Endothelial cell of hepatic sinusoid (primary cell): ENCODE results near the gene ABCB6.

ENCODE experiments used
- in situ Hi-C: cut with HindIII; loops from 2 replicates; pipeline ENCODE4 v1.10.0; 2017; ENCODE audit warnings: low sequenced_read_pairs

ABCB6 gene

GRCh38 chr2:219246559-219246958, 27.8 kb upstream of the ABCB6 start:
- in situ Hi-C loops = loop anchor here (5.0 kb wide), 1 partner anchor 51 kb away; no protein-coding TSS in a partner anchor

- in situ Hi-C loops = loop anchor here (5.0 kb wide), 1 partner anchor 51 kb away; no protein-coding TSS in a partner anchor
Observed at GRCh38 chr2:219245899-219246230, 27.1 kb upstream of the ABCB6 start.

GRCh38 chr2:219245148-219245898, 26.6 kb upstream of the ABCB6 start, which contains the start of the genes GLB1L and STK16:
Gene GLB1L (minus strand): TSS chr2:219245444. CDS start chr2:219243573, 1,871 bp downstream.
Gene STK16 (plus strand): TSS chr2:219245479. CDS start chr2:219246000, 521 bp downstream.
- in situ Hi-C loops = loop anchor here (5.0 kb wide), 1 partner anchor 52 kb away; no protein-coding TSS in a partner anchor

- in situ Hi-C loops = loop anchor here (5.0 kb wide), 2 partner anchors 53 to 62 kb away; no protein-coding TSS in a partner anchor
Observed at GRCh38 chr2:219244789-219245147, 26.0 kb upstream of the ABCB6 start.

- in situ Hi-C loops = loop anchor here (5.0 kb wide), 1 partner anchor 61 kb away; no protein-coding TSS in a partner anchor
Observed at GRCh38 chr2:219243291-219243761, 24.6 kb upstream of the ABCB6 start.

GRCh38 chr2:219234331-219234730, 15.6 kb upstream of the ABCB6 start:
- in situ Hi-C loops = no loop called here

GRCh38 chr2:219230059-219230540, 11.3 kb upstream of the ABCB6 start:
- in situ Hi-C loops = no loop called here

- in situ Hi-C loops = no loop called here
Observed at GRCh38 chr2:219229305-219230058, 10.7 kb upstream of the ABCB6 start, which contains the start of the genes ANKZF1 and ATG9A. Gene ANKZF1 (plus strand): TSS chr2:219229806. CDS start chr2:219230258, 452 bp downstream. Gene ATG9A (minus strand): TSS chr2:219229636. CDS start chr2:219228024, 1,612 bp downstream.

GRCh38 chr2:219228911-219229304, 10.2 kb upstream of the ABCB6 start:
- in situ Hi-C loops = no loop called here

- in situ Hi-C loops = no loop called here
Observed at GRCh38 chr2:219228041-219228910, 9.5 kb upstream of the ABCB6 start.

GRCh38 chr2:219225350-219225749, 6.6 kb upstream of the ABCB6 start:
- in situ Hi-C loops = no loop called here

- in situ Hi-C loops = no loop called here
Observed at GRCh38 chr2:219223831-219224610, 5.3 kb upstream of the ABCB6 start.

- in situ Hi-C loops = no loop called here
Observed at GRCh38 chr2:219221957-219222518, 3.3 kb upstream of the ABCB6 start.

- in situ Hi-C loops = no loop called here
Observed at GRCh38 chr2:219220652-219221402, 2.1 kb upstream of the ABCB6 start.

GRCh38 chr2:219219784-219220532, 1.2 kb upstream of the ABCB6 start:
- in situ Hi-C loops = no loop called here

GRCh38 chr2:219218217-219218731, 484 bp downstream of the ABCB6 start:
- in situ Hi-C loops = no loop called here

GRCh38 chr2:219216535-219216915, 2.2 kb downstream of the ABCB6 start:
- in situ Hi-C loops = no loop called here
